NCI-H2081 treated with DMSO at 0.1 percent for 48 hours (cell line): ENCODE results near the gene ERICH6B.

Experiments
- DNase-seq: peaks from one replicate; lab custom pipeline; 2025; lab: John Stamatoyannopoulos, UW

ERICH6B gene

DNA sequence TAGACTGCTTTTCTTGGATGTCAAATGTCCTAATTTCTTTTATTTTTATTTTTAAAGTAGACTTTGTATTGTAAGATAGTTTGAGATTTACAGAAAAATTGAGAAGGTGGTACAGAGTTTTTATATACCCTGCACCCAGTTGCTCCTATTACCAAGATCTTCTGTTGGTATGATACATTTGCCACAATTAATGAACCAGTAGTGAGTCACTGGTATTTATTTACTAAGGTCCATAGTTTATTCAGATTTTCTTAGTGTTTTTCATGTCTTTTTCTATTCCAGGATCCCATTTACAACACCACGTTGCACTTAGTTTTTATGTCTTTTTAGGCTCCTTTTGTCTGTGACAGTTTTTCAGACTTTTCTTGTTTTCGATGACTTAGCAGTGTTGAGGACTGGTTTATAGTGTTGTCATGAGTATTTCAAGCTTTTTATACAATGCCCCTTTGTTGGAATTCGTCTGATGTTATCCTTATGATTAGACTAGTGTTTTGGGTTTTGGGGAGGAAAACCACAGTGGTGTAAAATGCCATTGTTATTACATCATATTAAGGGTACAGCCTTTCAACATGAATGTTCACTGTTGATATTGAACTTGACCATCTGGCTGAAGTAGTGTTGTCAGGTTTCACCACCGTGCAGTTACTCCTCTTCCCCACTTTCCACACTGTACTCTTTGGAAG lies 114.9 kb downstream of the ERICH6B start:
- no peak for DNase-seq

DNA sequence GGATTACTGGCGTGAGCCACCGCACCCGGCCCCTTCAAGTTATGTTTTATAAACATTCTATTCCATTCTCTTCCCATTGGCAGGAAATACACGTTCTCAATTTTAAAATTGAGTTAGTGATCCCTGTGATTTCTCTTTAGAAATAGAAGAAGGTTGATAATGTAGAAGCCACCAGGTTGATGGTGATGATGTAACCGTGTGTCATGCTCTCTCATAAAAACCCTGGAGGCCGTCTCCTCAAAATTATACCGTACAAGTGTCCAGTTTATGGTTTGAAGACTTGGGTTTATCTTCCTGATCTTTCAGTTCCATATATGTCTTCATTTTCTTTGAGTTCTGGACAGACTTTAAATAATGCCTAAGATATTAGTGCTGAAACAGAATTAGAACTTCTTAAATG lies 118.6 kb downstream of the ERICH6B start:
- DNase-seq: no peak

DNA sequence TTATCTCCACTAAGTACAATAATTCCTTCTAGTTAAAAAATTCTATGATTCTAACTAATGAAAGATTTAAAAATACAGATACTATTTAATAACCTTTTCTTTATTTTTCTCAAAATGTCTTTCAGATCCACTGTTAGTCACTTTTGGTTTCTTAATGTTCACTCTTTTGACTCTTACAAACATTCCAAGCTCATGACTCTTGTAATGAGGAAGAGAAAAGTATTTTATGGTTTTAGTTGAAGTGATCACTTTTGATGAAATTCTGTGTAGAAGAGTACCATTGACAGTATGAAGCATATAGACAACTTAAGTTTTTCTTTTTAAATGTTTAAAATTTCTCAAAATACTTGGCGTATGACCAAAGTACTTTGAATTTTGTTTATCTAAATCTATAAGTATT lies 123.0 kb downstream of the ERICH6B start:
- no peak for DNase-seq
